ENCODE measurements around the gene ZNF652. TPM values are rescaled to one million over a fixed set of nuclear protein-coding genes. Genes with fewer than 3 reads are reported as not detected.
"Not testable (repeated sequence)": the region's sequence is repeated elsewhere in the genome, so short reads cannot be mapped to it uniquely, and the experiment has no call there.

The ZNF652 gene
- total RNA-seq, 1 experiment from 2014 or later = 5.5 TPM

GRCh38 chr17:49389514-49390347, 27.7 kb upstream of the ZNF652 start:
- not testable (repeated sequence) for H3K9me3 ChIP-seq, H3K36me3 ChIP-seq, H3K4me3 ChIP-seq, H3K27me3 ChIP-seq
- peak; percentile 50 for DNase-seq

GRCh38 chr17:49388692-49389513, 26.9 kb upstream of the ZNF652 start:
- Histone ChIP-seq H3K36me3 (no peaks in the 10 kb centered on the region), H3K9me3 (peaks cover 2% of the 10 kb centered on the region; the same call in 1 of the 2 replicates), H3K27me3 (no peaks in the 10 kb centered on the region), H3K4me3 (no peak overlapping the region)
- DNase-seq = no peak

- Histone ChIP-seq H3K9me3 (peaks cover 2% of the 10 kb centered on the region; the same call in 1 of the 2 replicates), H3K27me3 (no peaks in the 10 kb centered on the region), H3K4me3 (no peak overlapping the region), H3K36me3 (no peaks in the 10 kb centered on the region)
- DNase-seq = no peak
Observed at GRCh38 chr17:49388290-49388640, 26.2 kb upstream of the ZNF652 start.

- Histone ChIP-seq H3K4me3 (no peak overlapping the region), H3K27me3 (no peaks in the 10 kb centered on the region), H3K9me3 (peaks cover 2% of the 10 kb centered on the region; the same call in 1 of the 2 replicates), H3K36me3 (no peaks in the 10 kb centered on the region)
- DNase-seq = no peak
Observed at GRCh38 chr17:49387498-49388289, 25.6 kb upstream of the ZNF652 start.

- Histone ChIP-seq H3K4me3 (no peak overlapping the region), H3K27me3 (no peaks in the 10 kb centered on the region), H3K36me3 (no peaks in the 10 kb centered on the region), H3K9me3 (peaks cover 2% of the 10 kb centered on the region; the same call in 1 of the 2 replicates)
- no peak for DNase-seq
Observed at GRCh38 chr17:49386373-49386772, 24.3 kb upstream of the ZNF652 start.

- DNase-seq = no peak
- Histone ChIP-seq H3K36me3 (no peaks in the 10 kb centered on the region), H3K9me3 (peaks cover 1% of the 10 kb centered on the region; the same call in 1 of the 2 replicates), H3K27me3 (no peaks in the 10 kb centered on the region), H3K4me3 (no peak overlapping the region)
Observed at GRCh38 chr17:49384951-49385350, 22.9 kb upstream of the ZNF652 start.

- no peaks in the 10 kb centered on the region for H3K9me3 ChIP-seq
- no peak for DNase-seq
- no peaks in the 10 kb centered on the region for H3K27me3 ChIP-seq
- H3K4me3 ChIP-seq = no peak overlapping the region
- no peaks in the 10 kb centered on the region for H3K36me3 ChIP-seq
Observed at GRCh38 chr17:49383060-49383459, 21.0 kb upstream of the ZNF652 start.

- no peaks in the 10 kb centered on the region for H3K27me3 ChIP-seq
- H3K4me3 ChIP-seq = no peak overlapping the region
- DNase-seq = no peak
- no peaks in the 10 kb centered on the region for H3K36me3 ChIP-seq
- no peaks in the 10 kb centered on the region for H3K9me3 ChIP-seq
Observed at GRCh38 chr17:49382556-49382955, 20.5 kb upstream of the ZNF652 start.

- no peaks in the 10 kb centered on the region for H3K36me3 ChIP-seq
- H3K27me3 ChIP-seq = no peaks in the 10 kb centered on the region
- DNase-seq = no peak
- H3K9me3 ChIP-seq = no peaks in the 10 kb centered on the region
- H3K4me3 ChIP-seq = no peak overlapping the region
Observed at GRCh38 chr17:49381793-49382192, 19.7 kb upstream of the ZNF652 start.

- Histone ChIP-seq H3K27me3 (no peaks in the 10 kb centered on the region), H3K36me3 (no peaks in the 10 kb centered on the region), H3K4me3 (no peak overlapping the region), H3K9me3 (no peaks in the 10 kb centered on the region)
- DNase-seq = no peak
Observed at GRCh38 chr17:49381033-49381432, 19.0 kb upstream of the ZNF652 start.

GRCh38 chr17:49379926-49380325, 17.9 kb upstream of the ZNF652 start:
- DNase-seq = peak; percentile 38
- Histone ChIP-seq H3K9me3 (no peaks in the 10 kb centered on the region), H3K36me3 (no peaks in the 10 kb centered on the region), H3K27me3 (no peaks in the 10 kb centered on the region), H3K4me3 (no peak overlapping the region)

GRCh38 chr17:49378311-49378710, 16.3 kb upstream of the ZNF652 start:
- H3K4me3 ChIP-seq = no peak overlapping the region
- no peak for DNase-seq
- no peaks in the 10 kb centered on the region for H3K36me3 ChIP-seq
- no peaks in the 10 kb centered on the region for H3K9me3 ChIP-seq
- no peaks in the 10 kb centered on the region for H3K27me3 ChIP-seq

GRCh38 chr17:49375544-49375943, 13.5 kb upstream of the ZNF652 start:
- DNase-seq = no peak
- Histone ChIP-seq H3K27me3 (no peaks in the 10 kb centered on the region), H3K9me3 (no peaks in the 10 kb centered on the region), H3K4me3 (no peak overlapping the region), H3K36me3 (no peaks in the 10 kb centered on the region)

GRCh38 chr17:49373115-49373514, 11.1 kb upstream of the ZNF652 start:
- Histone ChIP-seq H3K36me3 (no peaks in the 10 kb centered on the region), H3K27me3 (no peaks in the 10 kb centered on the region), H3K4me3 (no peak overlapping the region), H3K9me3 (no peaks in the 10 kb centered on the region)
- DNase-seq = no peak

GRCh38 chr17:49372425-49372824, 10.4 kb upstream of the ZNF652 start:
- no peak for DNase-seq
- Histone ChIP-seq H3K4me3 (no peak overlapping the region), H3K27me3 (no peaks in the 10 kb centered on the region), H3K36me3 (no peaks in the 10 kb centered on the region), H3K9me3 (no peaks in the 10 kb centered on the region)

- Histone ChIP-seq H3K4me3 (no peak overlapping the region), H3K27me3 (no peaks in the 10 kb centered on the region), H3K36me3 (no peaks in the 10 kb centered on the region), H3K9me3 (no peaks in the 10 kb centered on the region)
- no peak for DNase-seq
Observed at GRCh38 chr17:49370971-49371834, 9.2 kb upstream of the ZNF652 start.

Measured in MG63 (cell line).